Right cardiac atrium (tissue), 5 donors: ENCODE data around the gene CIITA. TPM values are rescaled to one million over a fixed set of nuclear protein-coding genes. Genes with fewer than 3 reads are reported as not detected.

Experiments
- ATAC-seq, 2 donors: fragments of 200-7000 bp; cut with Tn5 transposase; one replicate each; pipeline versions ENCODE4 v1.8.0 to v1.9.1; 2020; ENCODE audit warnings: moderate library complexity in 2 of 2, mild to moderate bottlenecking in 1 of 2
- DNase-seq, 3 donors: peaks; one replicate each; pipeline ENCODE4 v3.0.0-alpha.2; 2020
- H3K27ac ChIP-seq: one replicate; pipeline ENCODE4 v1.5.1; 2013; ENCODE audit warnings: mild to moderate bottlenecking, low read length, control low read depth, moderate library complexity
- H3K27me3 ChIP-seq: one replicate; pipeline ENCODE4 v1.6.1; 2013; ENCODE audit not compliant: control insufficient read depth, insufficient read depth
- H3K4me1 ChIP-seq: one replicate; pipeline ENCODE4 v1.6.1; 2013; ENCODE audit warnings: low read length; ENCODE audit not compliant: control insufficient read depth, insufficient read depth
- H3K4me3 ChIP-seq: one replicate; pipeline ENCODE4 v1.5.1; 2013; ENCODE audit warnings: low read length, control low read depth
- H3K9me3 ChIP-seq: one replicate; pipeline ENCODE4 v1.6.1; 2013; ENCODE audit warnings: low read length; ENCODE audit not compliant: control insufficient read depth
- WGBS: extraction: QIAGEN DNeasy Blood & Tissue Kit; methylation state at CpG from one replicate; pipeline ENCODE4 v1.1.7; 2013; 5-methylcytosine and 5-hydroxymethylcytosine counted together
- intact Hi-C, 4 donors: fragments of 100-400 bp; cut with DNase I; formaldehyde crosslinking; loops; one replicate each; pipeline versions ENCODE4 v1.11.0 to v1.14.0; 2022 to 2023
- polyA plus RNA-seq: library from polyadenylated mRNA; stranded (reverse); fragments of 200-250 nt; gene quantifications from one replicate; pipeline ENCODE4 v1.2.3, GENCODE V29; 2013
- total RNA-seq, 4 donors: library from RNA; stranded (reverse); fragmentation: NEBNext Ultra II Directional; extraction: Animal tissue kit (Norgen Biotek cat#: 25700); gene quantifications; one replicate each; pipeline ENCODE4 v1.2.1, GENCODE V29; 2021
- donor health status: healthy with polysubstance abuse.
- donor health status: DM: no; HTN: yes; CAD: no.
- donor health status: DM: no; HTN: no; CAD: no.
- donor health status: DM: no; HTN: yes; CAD: no; lungs with severe emphysema.
- donor health status: DM: yes; HTN: yes; CAD: no.

CIITA gene
- total and polyA plus RNA-seq, 5 donors, result 5.3 to 9.1 (median 7.3) TPM

GRCh38 chr16:10982465-10983150 lies 105.6 kb downstream of the CIITA start:
- peak in 2 of 3 donors; percentile 32 to 68 for DNase-seq
- Histone ChIP-seq H3K4me3 (no peak overlapping the region), H3K9me3 (no peaks in the 10 kb centered on the region), H3K27ac (no peak overlapping the region), H3K27me3 (no peaks in the 10 kb centered on the region), H3K4me1 (no peaks in the 10 kb centered on the region)
- 58% methylated on average over 15 of the region's 15 CpGs for WGBS
- intact Hi-C loops, result no loop called here
- peak; percentile 67 to 71 for ATAC-seq

GRCh38 chr16:10983159-10983558 lies 106.2 kb downstream of the CIITA start:
- H3K4me1 ChIP-seq, result no peaks in the 10 kb centered on the region
- H3K4me3 ChIP-seq, result no peak overlapping the region
- WGBS, result 92% methylated on average over 8 of the region's 8 CpGs
- no peaks in the 10 kb centered on the region for H3K27me3 ChIP-seq
- intact Hi-C loops, result no loop called here
- no peaks in the 10 kb centered on the region for H3K9me3 ChIP-seq
- DNase-seq, result no peak
- no peak for ATAC-seq
- no peak overlapping the region for H3K27ac ChIP-seq

- Histone ChIP-seq H3K4me1 (no peaks in the 10 kb centered on the region), H3K27ac (no peak overlapping the region), H3K27me3 (no peaks in the 10 kb centered on the region), H3K4me3 (no peak overlapping the region), H3K9me3 (no peaks in the 10 kb centered on the region)
- no peak for DNase-seq
- intact Hi-C loops, result no loop called here
- ATAC-seq, result no peak
- WGBS, result 78% methylated on average over 6 of the region's 6 CpGs
Measured at GRCh38 chr16:10984509-10984908, 107.5 kb downstream of the CIITA start.

Other genes with a start within 250 kb of the CIITA start
- gene TEKT5, start 182.3 kb upstream of the CIITA start, total RNA-seq, result not detected
- gene TEKT5, start 182.3 kb upstream of the CIITA start, polyA plus RNA-seq, result 0.07 TPM
- gene NUBP1, start 133.4 kb upstream of the CIITA start, total RNA-seq, result 10 to 100 TPM; 45.9 to 49.8 (median 47.4) TPM
- gene NUBP1, start 133.4 kb upstream of the CIITA start, polyA plus RNA-seq, result 55.9 TPM
- gene TVP23A, start 58.4 kb upstream of the CIITA start, total RNA-seq, result 1 to 10 TPM; 1.9 to 3.2 (median 2.0) TPM
- gene TVP23A, start 58.4 kb upstream of the CIITA start, polyA plus RNA-seq, result 1.4 TPM
- 100 to 1,000 TPM in 2 of 4 donors, 10 to 100 TPM in 2; 82.2 to 126 (median 101) TPM for gene DEXI, start 65.3 kb downstream of the CIITA start, total RNA-seq
- gene DEXI, start 65.3 kb downstream of the CIITA start, polyA plus RNA-seq, result 127 TPM
- 10 to 100 TPM; 24.0 to 31.5 (median 30.4) TPM for gene CLEC16A, start 67.4 kb downstream of the CIITA start, total RNA-seq
- gene CLEC16A, start 67.4 kb downstream of the CIITA start, polyA plus RNA-seq, result 14.9 TPM